HL-60/S4 treated with phorbol 12-myristate 13-acetate at 8.2 ng/mL for 4 days and 3 days (cell line): ENCODE data around the gene TNNI2.

Source experiments
- in situ Hi-C: fragments of 300-500 bp; cut with MboI; formaldehyde crosslinking; loops from 2 replicates; pipeline ENCODE4 v1.15.0; 2022; ENCODE audit warnings: low sequenced_read_pairs

The TNNI2 gene

GRCh38 chr11:1844221-1845094 lies 5.7 kb downstream of the TNNI2 start:
- in situ Hi-C loops, result no loop called here

GRCh38 chr11:1845095-1845429 lies 6.3 kb downstream of the TNNI2 start:
- in situ Hi-C loops, result no loop called here

- in situ Hi-C loops, result no loop called here
Observed at GRCh38 chr11:1845561-1846452, 7.0 kb downstream of the TNNI2 start.

- in situ Hi-C loops, result no loop called here
Observed at GRCh38 chr11:1846453-1846932, 7.7 kb downstream of the TNNI2 start.

GRCh38 chr11:1847006-1847735 lies 8.4 kb downstream of the TNNI2 start:
- in situ Hi-C loops, result no loop called here

GRCh38 chr11:1847926-1848639 lies 9.3 kb downstream of the TNNI2 start:
- in situ Hi-C loops, result no loop called here

- in situ Hi-C loops, result no loop called here
Observed at GRCh38 chr11:1848640-1849430, 10.1 kb downstream of the TNNI2 start.

- in situ Hi-C loops, result no loop called here
Observed at GRCh38 chr11:1851468-1852180, 12.8 kb downstream of the TNNI2 start.

GRCh38 chr11:1852271-1852876 lies 13.6 kb downstream of the TNNI2 start:
- in situ Hi-C loops, result no loop called here

- in situ Hi-C loops, result no loop called here
Observed at GRCh38 chr11:1852877-1853276, 14.1 kb downstream of the TNNI2 start, which contains the start of gene LSP1. LSP1 (plus strand) TSS chr11:1853084; CDS start chr11:1853145, 61 bp downstream.

GRCh38 chr11:1853376-1854131 lies 14.8 kb downstream of the TNNI2 start:
- in situ Hi-C loops, result no loop called here

- in situ Hi-C loops, result no loop called here
Observed at GRCh38 chr11:1854132-1854948, 15.6 kb downstream of the TNNI2 start.

GRCh38 chr11:1854949-1855885 lies 16.4 kb downstream of the TNNI2 start:
- in situ Hi-C loops, result no loop called here

- in situ Hi-C loops, result no loop called here
Observed at GRCh38 chr11:1855886-1856265, 17.1 kb downstream of the TNNI2 start.

GRCh38 chr11:1856306-1857005 lies 17.7 kb downstream of the TNNI2 start:
- in situ Hi-C loops, result no loop called here
